Liver (tissue), 3 donors: ENCODE measurements around the gene PLXND1.

ENCODE experiments used
- EGR1 ChIP-seq, 2 donors: IDR thresholded peaks; 2 replicates each; pipeline ENCODE4 v1.6.1; 2016 to 2018; ENCODE audit warnings: antibody characterized with exemption in 2 of 2, low read depth in 2 of 2
- HNF4G ChIP-seq: IDR thresholded peaks from 2 replicates; pipeline ENCODE4 v1.6.1; 2016; ENCODE audit warnings: antibody characterized with exemption
- JUND ChIP-seq, 2 donors: IDR thresholded peaks; 2 replicates each; pipeline ENCODE4 v1.6.1; 2016; ENCODE audit warnings: antibody characterized with exemption in 2 of 2
- NR2F2 ChIP-seq: IDR thresholded peaks from 2 replicates; pipeline ENCODE4 v1.6.1; 2016; ENCODE audit warnings: antibody characterized with exemption
- RAD21 ChIP-seq, 2 donors: IDR thresholded peaks; 2 replicates each; pipeline ENCODE4 v1.6.1; 2016; ENCODE audit warnings: antibody characterized with exemption in 2 of 2, mild to moderate bottlenecking in 2 of 2
- RXRA ChIP-seq, 2 donors: IDR thresholded peaks; 2 replicates each; pipeline ENCODE4 v1.6.1; 2017 to 2018; ENCODE audit warnings: antibody characterized with exemption in 2 of 2, mild to moderate bottlenecking in 1 of 2
- SP1 ChIP-seq: IDR thresholded peaks from 2 replicates; pipeline ENCODE4 v1.6.1; 2018; ENCODE audit warnings: antibody characterized with exemption, mild to moderate bottlenecking
- TAF1 ChIP-seq: conservative IDR thresholded peaks from 2 replicates; pipeline ENCODE4 v1.6.1; 2016; ENCODE audit warnings: antibody characterized with exemption, mild to moderate bottlenecking
- TF ChIP-seq, protein P1 (sequence below): fragments of 150-350 bp; IDR thresholded peaks from 2 replicates; pipeline ENCODE4 v1.5.1; 2017; ENCODE audit warnings: improper control_type of control experiment, low read depth, low read length; ENCODE audit not compliant: missing input control
- TF ChIP-seq, protein P2 (sequence below): IDR thresholded peaks from 2 replicates; pipeline ENCODE4 v1.6.1; 2016; ENCODE audit warnings: antibody characterized with exemption
- TF ChIP-seq, protein P3 (sequence below): IDR thresholded peaks from 2 replicates; pipeline ENCODE4 v1.6.1; 2016; ENCODE audit warnings: antibody characterized with exemption, mild to moderate bottlenecking
- TF ChIP-seq, protein P4 (sequence below): IDR thresholded peaks from 2 replicates; pipeline ENCODE4 v1.6.1; 2016; ENCODE audit warnings: antibody characterized with exemption
- donor health status: healthy.
- donor health status: healthy.

DNA sequence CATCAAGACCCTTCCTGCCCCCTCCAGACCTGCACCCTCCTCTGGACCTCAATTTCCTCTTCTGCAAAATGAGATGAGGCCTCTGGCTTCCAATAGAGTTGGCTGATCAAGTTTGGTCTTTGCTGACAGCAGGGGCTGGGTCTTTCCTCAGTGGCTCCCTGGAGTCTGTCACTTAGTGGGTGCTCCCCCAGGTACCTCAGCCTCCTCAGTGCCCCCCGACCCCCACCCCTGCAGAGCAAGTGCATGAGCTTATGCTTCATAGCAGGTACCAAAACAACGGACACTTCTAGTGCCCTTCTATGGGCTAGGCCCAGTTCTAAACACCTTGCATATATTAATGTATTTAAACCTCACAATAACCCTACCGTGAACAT, 6.9 kb upstream of the PLXND1 start:
- TF ChIP-seq TAF1 (no peak), HNF4G (no peak), JUND (IDR thresholded peaks at IDR 0.05) (no peak), RAD21 (IDR thresholded peaks at IDR 0.05) (no peak), RXRA (IDR thresholded peaks at IDR 0.05) (no peak), SP1 (no peak), NR2F2 (no peak), EGR1 (IDR thresholded peaks at IDR 0.05; ENCODE audit: low read depth in 2 of 2) (no peak)
- TF ChIP-seq, protein P1, sequence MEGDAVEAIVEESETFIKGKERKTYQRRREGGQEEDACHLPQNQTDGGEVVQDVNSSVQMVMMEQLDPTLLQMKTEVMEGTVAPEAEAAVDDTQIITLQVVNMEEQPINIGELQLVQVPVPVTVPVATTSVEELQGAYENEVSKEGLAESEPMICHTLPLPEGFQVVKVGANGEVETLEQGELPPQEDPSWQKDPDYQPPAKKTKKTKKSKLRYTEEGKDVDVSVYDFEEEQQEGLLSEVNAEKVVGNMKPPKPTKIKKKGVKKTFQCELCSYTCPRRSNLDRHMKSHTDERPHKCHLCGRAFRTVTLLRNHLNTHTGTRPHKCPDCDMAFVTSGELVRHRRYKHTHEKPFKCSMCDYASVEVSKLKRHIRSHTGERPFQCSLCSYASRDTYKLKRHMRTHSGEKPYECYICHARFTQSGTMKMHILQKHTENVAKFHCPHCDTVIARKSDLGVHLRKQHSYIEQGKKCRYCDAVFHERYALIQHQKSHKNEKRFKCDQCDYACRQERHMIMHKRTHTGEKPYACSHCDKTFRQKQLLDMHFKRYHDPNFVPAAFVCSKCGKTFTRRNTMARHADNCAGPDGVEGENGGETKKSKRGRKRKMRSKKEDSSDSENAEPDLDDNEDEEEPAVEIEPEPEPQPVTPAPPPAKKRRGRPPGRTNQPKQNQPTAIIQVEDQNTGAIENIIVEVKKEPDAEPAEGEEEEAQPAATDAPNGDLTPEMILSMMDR = no peak
- TF ChIP-seq, protein P2, sequence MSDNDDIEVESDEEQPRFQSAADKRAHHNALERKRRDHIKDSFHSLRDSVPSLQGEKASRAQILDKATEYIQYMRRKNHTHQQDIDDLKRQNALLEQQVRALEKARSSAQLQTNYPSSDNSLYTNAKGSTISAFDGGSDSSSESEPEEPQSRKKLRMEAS = no peak
- TF ChIP-seq, protein P3, sequence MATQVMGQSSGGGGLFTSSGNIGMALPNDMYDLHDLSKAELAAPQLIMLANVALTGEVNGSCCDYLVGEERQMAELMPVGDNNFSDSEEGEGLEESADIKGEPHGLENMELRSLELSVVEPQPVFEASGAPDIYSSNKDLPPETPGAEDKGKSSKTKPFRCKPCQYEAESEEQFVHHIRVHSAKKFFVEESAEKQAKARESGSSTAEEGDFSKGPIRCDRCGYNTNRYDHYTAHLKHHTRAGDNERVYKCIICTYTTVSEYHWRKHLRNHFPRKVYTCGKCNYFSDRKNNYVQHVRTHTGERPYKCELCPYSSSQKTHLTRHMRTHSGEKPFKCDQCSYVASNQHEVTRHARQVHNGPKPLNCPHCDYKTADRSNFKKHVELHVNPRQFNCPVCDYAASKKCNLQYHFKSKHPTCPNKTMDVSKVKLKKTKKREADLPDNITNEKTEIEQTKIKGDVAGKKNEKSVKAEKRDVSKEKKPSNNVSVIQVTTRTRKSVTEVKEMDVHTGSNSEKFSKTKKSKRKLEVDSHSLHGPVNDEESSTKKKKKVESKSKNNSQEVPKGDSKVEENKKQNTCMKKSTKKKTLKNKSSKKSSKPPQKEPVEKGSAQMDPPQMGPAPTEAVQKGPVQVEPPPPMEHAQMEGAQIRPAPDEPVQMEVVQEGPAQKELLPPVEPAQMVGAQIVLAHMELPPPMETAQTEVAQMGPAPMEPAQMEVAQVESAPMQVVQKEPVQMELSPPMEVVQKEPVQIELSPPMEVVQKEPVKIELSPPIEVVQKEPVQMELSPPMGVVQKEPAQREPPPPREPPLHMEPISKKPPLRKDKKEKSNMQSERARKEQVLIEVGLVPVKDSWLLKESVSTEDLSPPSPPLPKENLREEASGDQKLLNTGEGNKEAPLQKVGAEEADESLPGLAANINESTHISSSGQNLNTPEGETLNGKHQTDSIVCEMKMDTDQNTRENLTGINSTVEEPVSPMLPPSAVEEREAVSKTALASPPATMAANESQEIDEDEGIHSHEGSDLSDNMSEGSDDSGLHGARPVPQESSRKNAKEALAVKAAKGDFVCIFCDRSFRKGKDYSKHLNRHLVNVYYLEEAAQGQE = no peak
- TF ChIP-seq, protein P4, sequence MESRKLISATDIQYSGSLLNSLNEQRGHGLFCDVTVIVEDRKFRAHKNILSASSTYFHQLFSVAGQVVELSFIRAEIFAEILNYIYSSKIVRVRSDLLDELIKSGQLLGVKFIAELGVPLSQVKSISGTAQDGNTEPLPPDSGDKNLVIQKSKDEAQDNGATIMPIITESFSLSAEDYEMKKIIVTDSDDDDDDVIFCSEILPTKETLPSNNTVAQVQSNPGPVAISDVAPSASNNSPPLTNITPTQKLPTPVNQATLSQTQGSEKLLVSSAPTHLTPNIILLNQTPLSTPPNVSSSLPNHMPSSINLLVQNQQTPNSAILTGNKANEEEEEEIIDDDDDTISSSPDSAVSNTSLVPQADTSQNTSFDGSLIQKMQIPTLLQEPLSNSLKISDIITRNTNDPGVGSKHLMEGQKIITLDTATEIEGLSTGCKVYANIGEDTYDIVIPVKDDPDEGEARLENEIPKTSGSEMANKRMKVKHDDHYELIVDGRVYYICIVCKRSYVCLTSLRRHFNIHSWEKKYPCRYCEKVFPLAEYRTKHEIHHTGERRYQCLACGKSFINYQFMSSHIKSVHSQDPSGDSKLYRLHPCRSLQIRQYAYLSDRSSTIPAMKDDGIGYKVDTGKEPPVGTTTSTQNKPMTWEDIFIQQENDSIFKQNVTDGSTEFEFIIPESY = no peak
